Activated T-helper 9 cell treated with anti-CD3 and anti-CD28 coated beads, Interleukin-2, amount 50 U/mL, for 16 hours (primary cell): ENCODE measurements around the gene CARS2.

Experiments used
- DNase-seq: peaks from one replicate; pipeline ENCODE4 v3.0.0-alpha.2; 2020; ENCODE audit warnings: low read depth

Gene CARS2

GRCh38 chr13:110652231-110652730, 53.6 kb downstream of the CARS2 start:
- no peak for DNase-seq

- no peak for DNase-seq
These were observed 54.1 kb downstream of the CARS2 start for GRCh38 chr13:110651726-110652230.

GRCh38 chr13:110651271-110651670, 54.6 kb downstream of the CARS2 start:
- no peak for DNase-seq

GRCh38 chr13:110650436-110650835, 55.5 kb downstream of the CARS2 start:
- DNase-seq, result no peak

- DNase-seq, result no peak
These were observed 56.4 kb downstream of the CARS2 start for GRCh38 chr13:110649551-110649950.

- no peak for DNase-seq
These were observed 57.0 kb downstream of the CARS2 start for GRCh38 chr13:110648848-110649421.

- no peak for DNase-seq
These were observed 57.6 kb downstream of the CARS2 start for GRCh38 chr13:110648146-110648819.

GRCh38 chr13:110647365-110647737, 58.6 kb downstream of the CARS2 start:
- no peak for DNase-seq

GRCh38 chr13:110646442-110647364, 59.2 kb downstream of the CARS2 start:
- no peak for DNase-seq

GRCh38 chr13:110645750-110646149, 60.2 kb downstream of the CARS2 start:
- no peak for DNase-seq

GRCh38 chr13:110644892-110645521, 60.9 kb downstream of the CARS2 start:
- no peak for DNase-seq

GRCh38 chr13:110643768-110644421, 62.0 kb downstream of the CARS2 start:
- DNase-seq, result no peak

GRCh38 chr13:110643324-110643723, 62.6 kb downstream of the CARS2 start:
- DNase-seq, result no peak

- no peak for DNase-seq
These were observed 63.5 kb downstream of the CARS2 start for GRCh38 chr13:110642291-110642981.

GRCh38 chr13:110641055-110642015, 64.6 kb downstream of the CARS2 start:
- no peak for DNase-seq

GRCh38 chr13:110640591-110641029, 65.3 kb downstream of the CARS2 start:
- DNase-seq, result no peak

GRCh38 chr13:110639935-110640334, 66.0 kb downstream of the CARS2 start:
- DNase-seq, result no peak

- DNase-seq, result no peak
These were observed 66.8 kb downstream of the CARS2 start for GRCh38 chr13:110638814-110639806.
